Uterus (tissue), 4 donors: Measurements from ENCODE around the gene MESP2. TPM values are rescaled to one million over a fixed set of nuclear protein-coding genes. Genes with fewer than 3 reads are reported as not detected.

Source experiments
- DNase-seq, 2 donors: peaks; one replicate each; pipeline ENCODE4 v3.0.0-alpha.2; 2019 to 2020
- H3K27ac ChIP-seq, 2 donors: fragments of 200-600 bp; sonication (generic); 1 replicate in 1 of 2; 2 replicates in 1 of 2; pipeline ENCODE4 v1.5.1; 2016 to 2018
- H3K27me3 ChIP-seq, 2 donors: fragments of 200-600 bp; sonication (generic); one replicate each; pipeline ENCODE4 v1.5.1; 2018 to 2019; ENCODE audit warnings: control low read depth in 1 of 2
- H3K36me3 ChIP-seq, 2 donors: fragments of 200-600 bp; sonication (generic); one replicate each; pipeline ENCODE4 v1.5.1; 2019; ENCODE audit warnings: control low read depth in 1 of 2
- H3K4me1 ChIP-seq, 2 donors: fragments of 200-600 bp; sonication (generic); one replicate each; pipeline ENCODE4 v1.5.1; 2018 to 2019; ENCODE audit warnings: control low read depth in 1 of 2
- H3K4me3 ChIP-seq, 2 donors: fragments of 200-600 bp; sonication (generic); 1 replicate in 1 of 2; 2 replicates in 1 of 2; pipeline ENCODE4 v1.5.1; 2018 to 2019; ENCODE audit warnings: mild to moderate bottlenecking in 1 of 2
- H3K9me3 ChIP-seq, 2 donors: fragments of 200-600 bp; sonication (generic); one replicate each; pipeline ENCODE4 v1.5.1; 2019; ENCODE audit warnings: control low read depth in 1 of 2
- CTCF ChIP-seq, 4 experiments: fragments of 200-600 bp in 2 of 4; fragments of 450-650 bp in 2 of 4; sonication (generic) in 2 of 4; IDR thresholded peaks; one replicate each; pipeline ENCODE4 v1.5.1; 2016 to 2019; ENCODE audit warnings: antibody characterized with exemption in 4 of 4, mild to moderate bottlenecking in 2 of 4, moderate library complexity in 1 of 4
- POLR2A ChIP-seq, 2 donors: fragments of 450-650 bp; IDR thresholded peaks; one replicate each; pipeline ENCODE4 v1.6.1; 2016; ENCODE audit warnings: antibody characterized with exemption in 2 of 2, mild to moderate bottlenecking in 1 of 2, moderate library complexity in 1 of 2
- intact Hi-C: fragments of 100-400 bp; cut with DNase I; formaldehyde crosslinking; loops from one replicate; pipeline ENCODE4 v1.15.1; 2023; ENCODE audit warnings: low total_unique reads
- total RNA-seq, 4 donors: library from RNA; depleted of rRNA in 3 of 4; stranded (reverse); fragments of >200 nt in 3 of 4; gene quantifications; one replicate each; pipeline versions ENCODE4 v1.1.0 to v1.2.4, GENCODE V29; 2014 to 2023
- donor health status: DM: yes; HTN: yes; CAD: no.

Gene MESP2
- total RNA-seq, 4 donors from 2014 or later = 0.21 TPM; not detected in 3

DNA sequence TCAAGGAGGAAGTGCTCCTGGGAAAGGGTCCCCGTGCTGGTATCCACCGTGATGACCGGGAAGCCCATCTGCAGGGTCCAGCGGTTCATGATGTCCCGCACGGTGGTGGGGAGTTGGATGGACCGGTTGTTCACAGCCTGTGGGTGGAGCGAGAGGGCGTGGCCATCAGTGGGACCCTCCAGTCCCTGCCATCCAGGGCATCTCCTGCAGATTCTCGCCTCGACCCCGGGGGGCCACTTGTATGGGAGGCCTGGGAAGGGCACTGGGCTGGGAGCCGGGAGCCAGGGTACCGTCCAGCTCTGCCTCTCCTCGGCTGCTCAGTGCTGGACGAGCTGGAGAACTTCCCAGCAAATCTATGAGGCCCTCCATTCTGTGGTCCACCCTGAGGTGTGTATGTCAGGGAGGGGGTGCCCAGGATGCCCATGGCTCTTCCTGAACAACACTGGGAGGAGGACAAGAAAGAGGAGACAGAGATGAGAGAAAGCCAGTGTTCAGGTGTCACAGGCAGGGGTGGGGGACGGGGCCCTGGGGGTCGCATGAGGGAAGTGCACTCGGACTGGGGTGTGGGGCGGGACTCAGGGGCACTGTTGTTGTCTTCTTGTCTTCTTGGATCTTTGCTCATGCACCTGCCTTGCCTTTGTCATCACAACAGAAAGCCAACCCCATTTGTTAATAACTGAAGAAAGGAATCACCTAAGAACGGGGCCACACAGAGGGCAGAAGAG is 25.5 kb downstream of the MESP2 start:
- H3K27ac ChIP-seq = no peak overlapping the region
- H3K4me3 ChIP-seq = no peak overlapping the region
- TF ChIP-seq POLR2A (IDR thresholded peaks at IDR 0.05) (no peak), CTCF (IDR thresholded peaks at IDR 0.05) (no peak)
- DNase-seq = no peak
- no peaks in the 10 kb centered on the region for H3K27me3 ChIP-seq
- H3K36me3 ChIP-seq = no peaks in the 10 kb centered on the region
- intact Hi-C loops = no loop called here
- no peaks in the 10 kb centered on the region for H3K9me3 ChIP-seq
- H3K4me1 ChIP-seq = no peaks in the 10 kb centered on the region

DNA sequence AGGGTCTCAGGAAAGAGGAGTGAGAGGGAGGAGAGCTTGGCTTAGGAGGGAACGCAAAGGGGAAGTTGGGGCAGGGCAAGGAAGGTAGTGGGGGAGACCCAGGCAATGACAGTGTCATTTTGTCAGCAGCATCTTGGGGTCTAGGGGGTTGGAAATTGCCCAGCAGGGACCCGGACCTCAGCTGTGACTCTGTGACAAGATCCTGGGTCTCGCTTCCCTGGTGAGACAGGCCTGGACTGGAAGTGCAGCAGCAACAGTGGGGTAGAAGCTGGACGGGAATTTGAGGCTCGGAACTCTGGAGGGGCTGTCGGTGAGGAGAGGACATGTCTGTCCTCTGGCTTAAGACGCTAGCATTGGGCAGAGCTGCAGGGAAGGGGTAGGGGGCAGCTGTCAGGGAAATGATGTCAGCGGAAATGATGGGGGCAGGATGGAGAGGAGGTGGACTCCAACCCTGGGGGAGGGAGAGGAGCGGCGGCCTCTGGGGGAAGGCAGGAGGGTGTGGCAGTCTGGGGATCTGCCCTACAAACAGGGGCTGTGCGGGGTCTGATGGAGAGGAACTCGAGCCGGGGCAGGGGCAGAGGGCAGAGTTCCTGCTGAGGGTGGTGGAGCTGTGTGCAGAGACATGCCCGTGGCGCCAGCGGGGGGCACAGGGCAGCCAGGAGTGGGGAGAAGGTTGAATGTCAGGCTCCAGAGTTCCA is 26.2 kb downstream of the MESP2 start:
- TF ChIP-seq POLR2A (IDR thresholded peaks at IDR 0.05) (no peak), CTCF (IDR thresholded peaks at IDR 0.05) (no peak)
- no peaks in the 10 kb centered on the region for H3K4me1 ChIP-seq
- no peak overlapping the region for H3K4me3 ChIP-seq
- H3K9me3 ChIP-seq = no peaks in the 10 kb centered on the region
- H3K36me3 ChIP-seq = no peaks in the 10 kb centered on the region
- H3K27ac ChIP-seq = no peak overlapping the region
- intact Hi-C loops = no loop called here
- DNase-seq = no peak
- H3K27me3 ChIP-seq = no peaks in the 10 kb centered on the region

- H3K9me3 ChIP-seq = no peaks in the 10 kb centered on the region
- no peaks in the 10 kb centered on the region for H3K27me3 ChIP-seq
- intact Hi-C loops = no loop called here
- H3K4me3 ChIP-seq = no peak overlapping the region
- no peak for TF ChIP-seq POLR2A (IDR thresholded peaks at IDR 0.05)
- TF ChIP-seq CTCF (IDR thresholded peaks at IDR 0.05) = no peak
- H3K36me3 ChIP-seq = no peaks in the 10 kb centered on the region
- no peaks in the 10 kb centered on the region for H3K4me1 ChIP-seq
- H3K27ac ChIP-seq = no peak overlapping the region
- DNase-seq = no peak
Observed at GRCh38 chr15:89802986-89803824, 27.1 kb downstream of the MESP2 start.

GRCh38 chr15:89803941-89804800 is 28.0 kb downstream of the MESP2 start:
- no peaks in the 10 kb centered on the region for H3K27me3 ChIP-seq
- no peaks in the 10 kb centered on the region for H3K4me1 ChIP-seq
- H3K4me3 ChIP-seq = no peak overlapping the region
- no peaks in the 10 kb centered on the region for H3K9me3 ChIP-seq
- no peak for DNase-seq
- H3K27ac ChIP-seq = no peak overlapping the region
- H3K36me3 ChIP-seq = no peaks in the 10 kb centered on the region
- intact Hi-C loops = no loop called here
- TF ChIP-seq CTCF (IDR thresholded peaks at IDR 0.05) (no peak), POLR2A (IDR thresholded peaks at IDR 0.05) (no peak)
